Sigmoid colon (tissue), 4 donors: ENCODE measurements around the gene CHRNA4.

Experiments
- EP300 ChIP-seq, 4 donors: sonication (generic); formaldehyde crosslinking; IDR thresholded peaks; one replicate each; pipeline ENCODE4 v1.6.1; 2017; ENCODE audit warnings: antibody characterized with exemption in 4 of 4
- POLR2AphosphoS5 ChIP-seq, 4 donors: sonication (generic); formaldehyde crosslinking; IDR thresholded peaks; one replicate each; pipeline ENCODE4 v1.6.1; 2017; ENCODE audit warnings: antibody characterized with exemption in 4 of 4
- TF ChIP-seq, protein P1 (sequence below), 4 experiments: fragments of 450-650 bp in 3 of 4; fragments of 200-600 bp in 1 of 4; IDR thresholded peaks; one replicate each; pipeline ENCODE4 v1.5.1; 2016 to 2019; ENCODE audit warnings: antibody characterized with exemption in 4 of 4, mild to moderate bottlenecking in 3 of 4, moderate library complexity in 2 of 4

GRCh38 chr20:63368151-63368550 is 7.0 kb upstream of the CHRNA4 start:
- TF ChIP-seq EP300 (IDR thresholded peaks at IDR 0.05) (no peak), POLR2AphosphoS5 (IDR thresholded peaks at IDR 0.05) (no peak)
- TF ChIP-seq, protein P1, sequence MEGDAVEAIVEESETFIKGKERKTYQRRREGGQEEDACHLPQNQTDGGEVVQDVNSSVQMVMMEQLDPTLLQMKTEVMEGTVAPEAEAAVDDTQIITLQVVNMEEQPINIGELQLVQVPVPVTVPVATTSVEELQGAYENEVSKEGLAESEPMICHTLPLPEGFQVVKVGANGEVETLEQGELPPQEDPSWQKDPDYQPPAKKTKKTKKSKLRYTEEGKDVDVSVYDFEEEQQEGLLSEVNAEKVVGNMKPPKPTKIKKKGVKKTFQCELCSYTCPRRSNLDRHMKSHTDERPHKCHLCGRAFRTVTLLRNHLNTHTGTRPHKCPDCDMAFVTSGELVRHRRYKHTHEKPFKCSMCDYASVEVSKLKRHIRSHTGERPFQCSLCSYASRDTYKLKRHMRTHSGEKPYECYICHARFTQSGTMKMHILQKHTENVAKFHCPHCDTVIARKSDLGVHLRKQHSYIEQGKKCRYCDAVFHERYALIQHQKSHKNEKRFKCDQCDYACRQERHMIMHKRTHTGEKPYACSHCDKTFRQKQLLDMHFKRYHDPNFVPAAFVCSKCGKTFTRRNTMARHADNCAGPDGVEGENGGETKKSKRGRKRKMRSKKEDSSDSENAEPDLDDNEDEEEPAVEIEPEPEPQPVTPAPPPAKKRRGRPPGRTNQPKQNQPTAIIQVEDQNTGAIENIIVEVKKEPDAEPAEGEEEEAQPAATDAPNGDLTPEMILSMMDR (IDR thresholded peaks at IDR 0.05), result no peak
